Colon (tissue), 2 donors: ENCODE data around the gene PYGM.
"Not testable (repeated sequence)": the region's sequence is repeated elsewhere in the genome, so short reads cannot be mapped to it uniquely, and the experiment has no call there.

ENCODE experiments used
- FAIRE-seq: peaks from 2 replicates; lab custom pipeline; 2012; peaks lifted over from hg19 to GRCh38; lab: Jason Lieb, UNC
- donor health status: control.
- donor health status: control.

The PYGM gene

GRCh38 chr11:64716473-64717267, 43.1 kb downstream of the PYGM start:
- no peak for FAIRE-seq

DNA sequence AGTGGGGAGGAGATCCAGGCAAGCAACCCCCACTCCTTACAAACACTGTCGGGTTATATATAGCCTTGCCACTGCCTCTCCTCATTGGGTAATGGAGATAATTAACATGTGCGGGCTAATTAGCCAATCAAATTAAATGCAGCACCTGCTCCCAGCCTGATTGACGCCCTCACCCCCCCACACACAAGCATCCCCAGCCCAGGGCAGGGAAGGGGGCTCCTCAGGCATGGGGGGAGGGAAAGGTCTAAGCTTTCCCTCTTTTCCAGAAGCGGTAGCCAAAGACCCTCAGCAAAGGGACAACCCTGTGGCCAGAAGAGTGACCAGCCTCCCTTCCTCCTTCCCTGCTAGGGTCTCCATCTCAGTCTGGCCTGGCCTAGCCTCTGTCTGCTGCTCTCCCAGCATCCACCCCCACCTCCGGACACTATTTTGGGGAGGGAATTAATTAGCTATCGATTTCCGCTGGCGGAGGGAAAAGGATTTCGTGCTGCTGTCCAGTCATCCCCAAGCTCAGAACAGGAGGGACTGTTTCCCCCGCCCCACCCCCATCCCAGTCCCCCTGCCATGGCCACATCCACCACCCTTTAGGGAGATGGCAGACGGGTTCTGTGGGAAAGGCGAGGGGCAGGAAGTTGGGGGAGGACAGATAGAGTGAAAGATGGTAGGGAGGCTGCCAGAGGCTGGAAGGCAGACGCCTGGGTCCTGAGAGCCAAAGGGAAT, 43.9 kb downstream of the PYGM start:
- FAIRE-seq = no peak

DNA sequence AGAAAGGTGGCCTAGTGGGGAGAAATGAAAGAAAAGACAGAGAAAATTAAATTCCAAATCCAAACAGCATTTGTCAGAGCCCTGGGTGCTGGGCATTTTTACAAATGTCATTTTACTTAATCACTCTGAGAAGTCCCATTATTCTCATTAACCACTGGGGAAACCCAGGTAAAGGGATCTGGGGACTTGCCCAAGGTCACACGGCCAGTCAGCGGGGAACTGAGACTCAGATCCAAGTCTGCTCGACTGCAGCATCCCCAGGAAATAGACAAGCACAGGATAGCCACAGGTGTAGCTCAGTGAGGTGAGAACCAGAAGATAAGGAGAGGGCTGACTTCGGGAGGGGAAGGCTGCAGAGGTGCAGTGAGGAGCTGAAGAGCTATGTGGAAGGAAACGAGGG, 44.7 kb downstream of the PYGM start:
- FAIRE-seq = no peak

DNA sequence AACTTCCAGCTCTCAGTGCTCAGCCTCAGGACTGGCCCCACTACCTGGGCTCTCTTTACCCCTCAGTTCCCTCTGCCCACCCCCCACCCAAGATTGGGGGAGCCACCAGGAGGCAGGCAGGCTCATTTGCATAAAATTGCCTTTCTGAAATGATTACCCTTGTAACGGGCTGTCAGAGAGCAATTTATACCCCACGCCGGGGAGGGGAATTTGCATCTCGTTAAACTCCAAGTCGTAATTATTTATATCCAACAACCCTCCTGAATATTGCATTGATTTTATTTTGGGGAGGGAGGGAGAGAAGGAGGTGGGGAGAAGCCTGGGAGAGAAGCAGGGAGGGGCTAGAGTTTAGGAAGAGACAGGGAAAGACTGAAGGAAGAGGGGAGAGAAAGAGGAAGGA, 45.1 kb downstream of the PYGM start:
- no peak for FAIRE-seq

GRCh38 chr11:64713781-64714363, 45.9 kb downstream of the PYGM start:
- FAIRE-seq = no peak

DNA sequence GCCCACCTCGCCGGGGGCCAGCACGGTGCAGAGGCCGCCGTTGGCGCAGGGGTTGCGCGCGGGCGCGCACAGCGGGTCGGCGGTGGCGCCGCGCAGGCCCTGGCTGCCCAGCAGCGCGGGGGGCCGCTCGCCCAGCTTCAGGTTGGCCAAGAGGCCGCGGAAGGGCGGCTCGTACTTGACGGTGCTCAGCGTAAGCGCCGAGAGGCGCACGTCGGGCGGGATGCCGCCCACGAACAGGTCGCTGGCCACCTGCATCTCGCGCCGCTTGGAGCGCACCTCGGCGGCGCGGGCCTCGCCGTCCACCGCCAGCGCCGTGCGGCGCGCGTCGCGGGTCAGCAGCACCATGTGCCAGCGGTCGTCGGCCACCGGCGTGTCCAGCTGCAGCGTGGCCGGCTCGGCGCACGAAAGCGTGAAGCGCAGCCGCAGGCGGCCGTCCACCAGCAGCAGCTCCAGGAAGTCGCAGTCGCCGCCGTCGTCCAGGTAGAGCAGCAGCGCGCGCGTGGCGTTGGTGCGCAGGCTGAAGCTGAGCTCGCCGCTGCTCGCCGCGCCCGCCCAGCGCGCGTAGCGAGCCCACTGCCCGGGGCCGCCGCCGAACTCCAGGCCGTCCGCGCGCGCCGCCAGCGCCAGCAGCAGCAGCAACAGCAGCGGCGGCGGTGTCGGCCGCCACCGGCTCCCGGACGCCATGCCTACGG, 46.6 kb downstream of the PYGM start:
- FAIRE-seq = no peak

- FAIRE-seq = no peak
These were observed 47.3 kb downstream of the PYGM start for GRCh38 chr11:64712430-64713015.

- FAIRE-seq = no peak
These were observed 47.8 kb downstream of the PYGM start for GRCh38 chr11:64711956-64712362.

- FAIRE-seq = no peak
These were observed 48.4 kb downstream of the PYGM start for GRCh38 chr11:64711138-64711955.

- FAIRE-seq = no peak
These were observed 49.2 kb downstream of the PYGM start for GRCh38 chr11:64710418-64711137.

- no peak for FAIRE-seq
These were observed 54.3 kb downstream of the PYGM start for GRCh38 chr11:64705501-64705900.

GRCh38 chr11:64703048-64703447, 56.7 kb downstream of the PYGM start:
- no peak for FAIRE-seq

GRCh38 chr11:64701956-64702355, 57.8 kb downstream of the PYGM start:
- FAIRE-seq = not testable (repeated sequence)

- FAIRE-seq = no peak
These were observed 61.3 kb downstream of the PYGM start for GRCh38 chr11:64698427-64698826.

GRCh38 chr11:64697663-64698375, 62.0 kb downstream of the PYGM start:
- FAIRE-seq = no peak
